GDM1 (cell line): ENCODE measurements around the gene FNIP2.
A peak's percentile ranks its signal among the peaks of the same experiment; 100 is the strongest.

Source experiments
- DNase-seq: peaks from one replicate; lab custom pipeline; 2025; lab: John Stamatoyannopoulos, UW

Gene FNIP2

GRCh38 chr4:158837527-158838141 lies 68.8 kb downstream of the FNIP2 start:
- DNase-seq: no peak

- no peak for DNase-seq
These were observed 71.3 kb downstream of the FNIP2 start for GRCh38 chr4:158840131-158840530.

- DNase-seq: no peak
These were observed 72.7 kb downstream of the FNIP2 start for GRCh38 chr4:158841540-158841939.

- DNase-seq: no peak
These were observed 76.7 kb downstream of the FNIP2 start for GRCh38 chr4:158845311-158846041.

- no peak for DNase-seq
These were observed 78.7 kb downstream of the FNIP2 start for GRCh38 chr4:158847535-158847934.

GRCh38 chr4:158849681-158850080 lies 80.9 kb downstream of the FNIP2 start:
- DNase-seq: no peak

- DNase-seq: no peak
These were observed 81.5 kb downstream of the FNIP2 start for GRCh38 chr4:158850371-158850770.

GRCh38 chr4:158850800-158851644 lies 82.2 kb downstream of the FNIP2 start:
- no peak for DNase-seq

- no peak for DNase-seq
These were observed 85.4 kb downstream of the FNIP2 start for GRCh38 chr4:158854236-158854635.

GRCh38 chr4:158856852-158857251 lies 88.0 kb downstream of the FNIP2 start:
- DNase-seq: peak; percentile 31

GRCh38 chr4:158857951-158858350 lies 89.1 kb downstream of the FNIP2 start:
- no peak for DNase-seq

GRCh38 chr4:158858410-158859199 lies 89.8 kb downstream of the FNIP2 start:
- no peak for DNase-seq

- DNase-seq: no peak
These were observed 90.8 kb downstream of the FNIP2 start for GRCh38 chr4:158859661-158860060.

- no peak for DNase-seq
These were observed 92.0 kb downstream of the FNIP2 start for GRCh38 chr4:158860856-158861255.

- DNase-seq: no peak
These were observed 92.5 kb downstream of the FNIP2 start for GRCh38 chr4:158861281-158861680.

- no peak for DNase-seq
These were observed 92.9 kb downstream of the FNIP2 start for GRCh38 chr4:158861766-158862165.

GRCh38 chr4:158863296-158863695 lies 94.5 kb downstream of the FNIP2 start:
- no peak for DNase-seq

GRCh38 chr4:158865520-158866177 lies 96.8 kb downstream of the FNIP2 start:
- no peak for DNase-seq

GRCh38 chr4:158869001-158869400 lies 100.2 kb downstream of the FNIP2 start:
- no peak for DNase-seq

GRCh38 chr4:158869761-158870160 lies 100.9 kb downstream of the FNIP2 start:
- DNase-seq: no peak

GRCh38 chr4:158870282-158870625 lies 101.4 kb downstream of the FNIP2 start:
- DNase-seq: no peak
